ENCODE measurements around the gene SLC35A5. TPM values are rescaled to one million over a fixed set of nuclear protein-coding genes. Genes with fewer than 3 reads are reported as not detected.

The SLC35A5 gene
- total and polyA plus RNA-seq, 2 donors (not counting 1 experiment from before 2014, with no cell fraction given), result 35.3 to 70.4 TPM

- Histone ChIP-seq H3K27me3 (ENCODE audit: control insufficient read depth, insufficient read depth, low read length) (no peaks in the 10 kb centered on the region), H3K4me1 (ENCODE audit: control insufficient read depth, extremely low read depth, insufficient read depth, low read length) (peaks cover 9% of the 10 kb centered on the region), H3K4me3 (replicated peaks in 1 of 4; ENCODE audit: control extremely low read depth in 1 of 4, insufficient read depth in 1 of 4, low read depth in 3 of 4, low read length in 4 of 4) (no peak overlapping the region), H3K9ac (ENCODE audit: insufficient read depth, low read length) (no peak overlapping the region), H3K4me2 (ENCODE audit: extremely low read depth, insufficient read depth, low read length) (no peak overlapping the region), H3K79me2 (ENCODE audit: control insufficient read depth, insufficient read depth, low read length) (peaks cover 55% of the 10 kb centered on the region), H3K9me3 (ENCODE audit: control insufficient read depth, insufficient read depth, low read depth, low read length) (no peaks in the 10 kb centered on the region), H3K27ac (ENCODE audit: insufficient read depth, low read length) (no peak overlapping the region), H2AFZ (ENCODE audit: low read length) (no peak overlapping the region), H3K36me3 (ENCODE audit: control insufficient read depth, insufficient read depth, low read length) (no peaks in the 10 kb centered on the region), H4K20me1 (ENCODE audit: control insufficient read depth, extremely low read depth, insufficient read depth, low read length) (no peaks in the 10 kb centered on the region)
- TF ChIP-seq CTCF (conservative IDR thresholded peaks at IDR 0.05 in 1 of 2, IDR thresholded peaks at IDR 0.05 in 1 of 2; ENCODE audit: low read depth in 1 of 2, low read length in 2 of 2) (no peak), EZH2 (IDR thresholded peaks at IDR 0.05; ENCODE audit: low read length, missing control alignments) (no peak)
- DNase-seq (ENCODE audit: low read depth in 2 of 2), result peak in 1 of 2 donors; percentile 4
Measured at GRCh38 chr3:112555535-112556170, 6.2 kb upstream of the SLC35A5 start.

- H3K4me1 ChIP-seq (ENCODE audit: control insufficient read depth, extremely low read depth, insufficient read depth, low read length), result peaks cover 9% of the 10 kb centered on the region
- no peak overlapping the region for H2AFZ ChIP-seq (ENCODE audit: low read length)
- H3K36me3 ChIP-seq (ENCODE audit: control insufficient read depth, insufficient read depth, low read length), result no peaks in the 10 kb centered on the region
- no peaks in the 10 kb centered on the region for H4K20me1 ChIP-seq (ENCODE audit: control insufficient read depth, extremely low read depth, insufficient read depth, low read length)
- DNase-seq (ENCODE audit: low read depth in 2 of 2), result no peak
- peaks cover 62% of the 10 kb centered on the region for H3K79me2 ChIP-seq (ENCODE audit: control insufficient read depth, insufficient read depth, low read length)
- H3K4me2 ChIP-seq (ENCODE audit: extremely low read depth, insufficient read depth, low read length), result no peak overlapping the region
- no peaks in the 10 kb centered on the region for H3K9me3 ChIP-seq (ENCODE audit: control insufficient read depth, insufficient read depth, low read depth, low read length)
- no peak overlapping the region for H3K4me3 ChIP-seq (replicated peaks in 1 of 4; ENCODE audit: control extremely low read depth in 1 of 4, insufficient read depth in 1 of 4, low read depth in 3 of 4, low read length in 4 of 4)
- TF ChIP-seq EZH2 (IDR thresholded peaks at IDR 0.05; ENCODE audit: low read length, missing control alignments), result no peak
- TF ChIP-seq CTCF (conservative IDR thresholded peaks at IDR 0.05 in 1 of 2, IDR thresholded peaks at IDR 0.05 in 1 of 2; ENCODE audit: low read depth in 1 of 2, low read length in 2 of 2), result no peak
- no peak overlapping the region for H3K9ac ChIP-seq (ENCODE audit: insufficient read depth, low read length)
- H3K27me3 ChIP-seq (ENCODE audit: control insufficient read depth, insufficient read depth, low read length), result no peaks in the 10 kb centered on the region
- H3K27ac ChIP-seq (ENCODE audit: insufficient read depth, low read length), result no peak overlapping the region
Measured at GRCh38 chr3:112557976-112558375, 3.9 kb upstream of the SLC35A5 start.

- DNase-seq (ENCODE audit: low read depth in 2 of 2), result peak in 1 of 2 donors; percentile 5
- no peaks in the 10 kb centered on the region for H3K9me3 ChIP-seq (ENCODE audit: control insufficient read depth, insufficient read depth, low read depth, low read length)
- peak overlapping the region; percentile 94 for H3K27ac ChIP-seq (ENCODE audit: insufficient read depth, low read length)
- peak overlapping the region; percentile 42 for H3K4me2 ChIP-seq (ENCODE audit: extremely low read depth, insufficient read depth, low read length)
- no peak overlapping the region for H2AFZ ChIP-seq (ENCODE audit: low read length)
- TF ChIP-seq CTCF (conservative IDR thresholded peaks at IDR 0.05 in 1 of 2, IDR thresholded peaks at IDR 0.05 in 1 of 2; ENCODE audit: low read depth in 1 of 2, low read length in 2 of 2), result no peak
- no peak for TF ChIP-seq EZH2 (IDR thresholded peaks at IDR 0.05; ENCODE audit: low read length, missing control alignments)
- no peaks in the 10 kb centered on the region for H4K20me1 ChIP-seq (ENCODE audit: control insufficient read depth, extremely low read depth, insufficient read depth, low read length)
- peak overlapping the region; percentile 86 to 98 (median 95) for H3K4me3 ChIP-seq (replicated peaks in 1 of 4; ENCODE audit: control extremely low read depth in 1 of 4, insufficient read depth in 1 of 4, low read depth in 3 of 4, low read length in 4 of 4)
- H3K27me3 ChIP-seq (ENCODE audit: control insufficient read depth, insufficient read depth, low read length), result no peaks in the 10 kb centered on the region
- H3K4me1 ChIP-seq (ENCODE audit: control insufficient read depth, extremely low read depth, insufficient read depth, low read length), result peaks cover 9% of the 10 kb centered on the region
- H3K36me3 ChIP-seq (ENCODE audit: control insufficient read depth, insufficient read depth, low read length), result no peaks in the 10 kb centered on the region
- H3K79me2 ChIP-seq (ENCODE audit: control insufficient read depth, insufficient read depth, low read length), result peaks cover 49% of the 10 kb centered on the region
- peak overlapping the region; percentile 0 for H3K9ac ChIP-seq (ENCODE audit: insufficient read depth, low read length)
Measured at GRCh38 chr3:112560307-112560706, 1.5 kb upstream of the SLC35A5 start.

Data from fibroblast of lung (primary cell).